HCT116 (cell line): ENCODE data around the gene SYN1. TPM values are rescaled to one million over a fixed set of nuclear protein-coding genes. Genes with fewer than 3 reads are reported as not detected.

Experiments used
- ATAC-seq: fragments of 200-7000 bp; cut with Tn5 transposase; 2 replicates; pipeline ENCODE4 v1.9.1; 2020; ENCODE audit warnings: mild to moderate bottlenecking, moderate library complexity
- BruUV-seq: library from RNA; stranded (reverse); fragments of 400-500 nt; replicated peaks from 2 replicates; lab custom pipeline; 2021; lab: Mats Ljungman, UMichigan
- CTCF ChIA-PET: fragments of 300-600 bp; sonication (Branson Sonifier 250); formaldehyde crosslinking; loops from one replicate; lab custom pipeline; 2021; ENCODE audit warnings: antibody characterized with exemption; lab: Charles Lee
- POLR2A ChIA-PET: fragments of 300-600, 350-600 bp; sonication (Branson Sonifier 250); formaldehyde crosslinking; loops from one replicate; lab custom pipeline; 2021; ENCODE audit warnings: antibody characterized with exemption; lab: Charles Lee
- RAD21 ChIA-PET, 2 experiments: fragments of 300-600 bp; sonication (Branson Sonifier 250); formaldehyde crosslinking; loops; one replicate each; lab custom pipeline; 2023; ENCODE audit warnings: low total read pairs in 2 of 2; ENCODE audit not compliant: uncharacterized antibody in 2 of 2, unreplicated experiment in 2 of 2, low non-redundant PET in 1 of 2; lab: Charles Lee
- DNase-seq: peaks from one replicate; pipeline ENCODE4 v3.0.0-alpha.2; 2010; ENCODE audit warnings: low read depth, low spot score
- H2AFZ ChIP-seq: fragments of 200-600 bp; shearing (Covaris generic), sonication (generic); 2 replicates; pipeline ENCODE4 v1.6.1; 2017; ENCODE audit warnings: low read depth, mixed run types, mixed read lengths, antibody characterized with exemption, low read length; ENCODE audit not compliant: poor library complexity, severe bottlenecking
- H3K27ac ChIP-seq: 2 replicates; pipeline ENCODE4 v1.5.1; 2012; ENCODE audit warnings: low read depth, low read length
- H3K27me3 ChIP-seq: fragments of 200-600 bp; sonication (generic); 2 replicates; pipeline ENCODE4 v1.6.1; 2016; ENCODE audit warnings: mixed run types, low read length, mixed read lengths; ENCODE audit not compliant: insufficient read depth
- H3K36me3 ChIP-seq, 2 experiments: fragments of 200-500 bp in 1 of 2; fragments of 200-600 bp in 1 of 2; sonication (Bioruptor generic) in 1 of 2; sonication (generic) in 1 of 2; 2 replicates each; pipeline versions ENCODE4 v1.5.1 to v1.6.1; 2014 to 2016; ENCODE audit warnings: low read length in 2 of 2, inconsistent platforms in 1 of 2, mixed read lengths in 1 of 2, mixed run types in 1 of 2; ENCODE audit not compliant: insufficient read depth in 2 of 2, control insufficient read depth in 1 of 2
- H3K4me1 ChIP-seq, 2 experiments: fragments of 200-600 bp in 1 of 2; sonication (generic) in 1 of 2; 2 replicates each; pipeline versions ENCODE4 v1.5.1 to v1.6.1; 2012 to 2017; ENCODE audit warnings: low read length in 2 of 2, inconsistent platforms in 1 of 2, mild to moderate bottlenecking in 1 of 2, mixed read lengths in 1 of 2, mixed run types in 1 of 2, moderate library complexity in 1 of 2; ENCODE audit not compliant: insufficient read depth in 2 of 2, control insufficient read depth in 1 of 2
- H3K4me2 ChIP-seq: fragments of 200-600 bp; sonication (generic); 2 replicates; pipeline ENCODE4 v1.6.1; 2017; ENCODE audit warnings: mixed run types, low read length, mixed read lengths
- H3K4me3 ChIP-seq, 2 experiments: fragments of 200-600 bp in 1 of 2; sonication (generic) in 1 of 2; replicated peaks in 1 of 2; 2 replicates each; pipeline ENCODE4 v1.5.1; 2011 to 2016; ENCODE audit warnings: low read length in 2 of 2, control low read depth in 1 of 2, low read depth in 1 of 2, mild to moderate bottlenecking in 1 of 2, mixed read lengths in 1 of 2, mixed run types in 1 of 2
- H3K79me2 ChIP-seq: fragments of 200-600 bp; sonication (generic); 2 replicates; pipeline ENCODE4 v1.6.1; 2017; ENCODE audit warnings: mild to moderate bottlenecking, mixed run types, low read length, moderate library complexity, mixed read lengths; ENCODE audit not compliant: insufficient read depth
- H3K9ac ChIP-seq: fragments of 200-600 bp; sonication (generic); 2 replicates; pipeline ENCODE4 v1.6.1; 2016; ENCODE audit warnings: low read length, mixed read lengths
- H3K9me2 ChIP-seq: fragments of 200-600 bp; sonication (generic), shearing (Covaris generic); 2 replicates; pipeline ENCODE4 v1.6.1; 2017; ENCODE audit warnings: mixed run types, mild to moderate bottlenecking, moderate library complexity; ENCODE audit not compliant: insufficient read depth
- H3K9me3 ChIP-seq, 2 experiments: fragments of 200-500 bp in 1 of 2; fragments of 200-600 bp in 1 of 2; sonication (Bioruptor generic) in 1 of 2; sonication (generic) in 1 of 2; 2 replicates each; pipeline ENCODE4 v1.6.1; 2014 to 2017; ENCODE audit warnings: low read length in 2 of 2, mixed read lengths in 2 of 2, inconsistent platforms in 1 of 2, low read depth in 1 of 2, mild to moderate bottlenecking in 1 of 2, mixed run types in 1 of 2, moderate library complexity in 1 of 2; ENCODE audit not compliant: control insufficient read depth in 1 of 2, insufficient read depth in 1 of 2
- H4K20me1 ChIP-seq: fragments of 200-600 bp; sonication (generic), shearing (Covaris generic); 2 replicates; pipeline ENCODE4 v1.6.1; 2017; ENCODE audit warnings: mixed run types, mild to moderate bottlenecking, moderate library complexity; ENCODE audit not compliant: insufficient read depth
- CBX3 ChIP-seq: IDR thresholded peaks from 2 replicates; pipeline ENCODE4 v1.6.1; 2012; ENCODE audit warnings: low read depth
- CEBPB ChIP-seq: IDR thresholded peaks from 2 replicates; pipeline ENCODE4 v1.6.1; 2012; ENCODE audit warnings: low read depth
- CTCF ChIP-seq, 3 experiments: fragments of 200-600 bp in 1 of 3; sonication (generic) in 1 of 3; IDR thresholded peaks in 2 of 3; conservative IDR thresholded peaks in 1 of 3; 2 replicates each; pipeline ENCODE4 v1.5.1; 2012 to 2017; ENCODE audit warnings: low read depth in 2 of 3, low read length in 2 of 3, antibody characterized with exemption in 1 of 3, borderline replicate concordance in 1 of 3, control low read depth in 1 of 3, mild to moderate bottlenecking in 1 of 3, mixed read lengths in 1 of 3, mixed run types in 1 of 3, moderate library complexity in 1 of 3; ENCODE audit not compliant: insufficient read depth in 1 of 3
- ELF1 ChIP-seq: IDR thresholded peaks from 2 replicates; pipeline ENCODE4 v1.6.1; 2012; ENCODE audit warnings: low read depth, borderline replicate concordance
- EZH2 ChIP-seq: fragments of 200-600 bp; sonication (generic); IDR thresholded peaks from 2 replicates; pipeline ENCODE4 v1.6.1; 2017; ENCODE audit warnings: antibody characterized with exemption, mixed run types
- EZH2phosphoT487 ChIP-seq: fragments of 200-600 bp; IDR thresholded peaks from 2 replicates; pipeline ENCODE4 v1.6.1; 2018; ENCODE audit warnings: antibody characterized with exemption, borderline replicate concordance
- POLR2A ChIP-seq: IDR thresholded peaks from 2 replicates; pipeline ENCODE4 v1.7.0; 2011; ENCODE audit warnings: borderline replicate concordance; ENCODE audit not compliant: insufficient read depth, insufficient read length; ENCODE audit errors: extremely low read depth
- RAD21 ChIP-seq: IDR thresholded peaks from 2 replicates; pipeline ENCODE4 v1.6.1; 2012; ENCODE audit warnings: low read depth, mild to moderate bottlenecking
- SP1 ChIP-seq: IDR thresholded peaks from 2 replicates; pipeline ENCODE4 v1.6.1; 2012; ENCODE audit warnings: low read depth
- SRF ChIP-seq: IDR thresholded peaks from 2 replicates; pipeline ENCODE4 v1.6.1; 2012; ENCODE audit warnings: low read depth
- TCF7L2 ChIP-seq: IDR thresholded peaks from 2 replicates; pipeline ENCODE4 v1.7.0; 2011; ENCODE audit warnings: borderline replicate concordance, inconsistent platforms; ENCODE audit not compliant: insufficient read depth, insufficient read length; ENCODE audit errors: extremely low read depth
- intact Hi-C: fragments of 100-400 bp; cut with micrococcal nuclease; formaldehyde crosslinking; loops from 2 replicates; pipeline ENCODE4 v1.10.0; 2022
- total RNA-seq: library from RNA; stranded (reverse); gene quantifications from one replicate; pipeline ENCODE4 v1.2.1, GENCODE V29; 2021; ENCODE audit not compliant: unreplicated experiment
- TF ChIP-seq, protein P1 (sequence below): IDR thresholded peaks from 2 replicates; pipeline ENCODE4 v1.6.1; 2012
- TF ChIP-seq, protein P2 (sequence below): IDR thresholded peaks from 2 replicates; pipeline ENCODE4 v1.6.1; 2012; ENCODE audit warnings: low read depth

SYN1 gene
- total RNA-seq, 1 experiment from 2014 or later = 0.86 TPM

DNA sequence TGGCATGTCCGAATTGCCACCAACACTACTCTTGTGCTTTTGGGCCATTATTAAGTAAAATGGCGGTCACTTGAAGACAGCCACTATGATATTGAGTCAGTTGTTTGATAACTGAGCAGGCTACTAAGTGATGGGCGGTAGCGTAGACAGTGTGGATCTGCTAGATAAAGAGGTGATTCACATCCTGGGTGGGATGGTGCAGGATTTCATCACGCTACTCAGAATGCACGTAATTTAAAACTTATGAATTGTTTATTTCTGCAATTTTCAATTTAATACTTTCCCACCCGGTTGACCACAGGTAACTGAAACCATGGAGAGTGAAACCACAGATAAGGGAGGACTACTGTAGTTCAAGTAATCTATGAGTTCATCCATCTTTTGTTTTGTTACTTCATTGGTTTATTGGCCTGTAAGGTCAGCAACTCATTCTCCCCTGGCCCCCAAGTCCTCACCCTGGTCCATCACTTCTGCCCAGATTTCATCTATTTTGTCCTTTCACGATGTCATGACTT, 55.8 kb downstream of the SYN1 start:
- CTCF ChIA-PET = no interaction called here
- no peak overlapping the region for H3K4me3 ChIP-seq
- H3K9me3 ChIP-seq = no peaks in the 10 kb centered on the region
- POLR2A ChIA-PET = no interaction called here
- no peak for ATAC-seq
- no peaks in the 10 kb centered on the region for H4K20me1 ChIP-seq
- no peak overlapping the region for H3K4me2 ChIP-seq
- TF ChIP-seq, protein P1, sequence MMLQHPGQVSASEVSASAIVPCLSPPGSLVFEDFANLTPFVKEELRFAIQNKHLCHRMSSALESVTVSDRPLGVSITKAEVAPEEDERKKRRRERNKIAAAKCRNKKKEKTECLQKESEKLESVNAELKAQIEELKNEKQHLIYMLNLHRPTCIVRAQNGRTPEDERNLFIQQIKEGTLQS = no peak
- TF ChIP-seq SRF (no peak), CBX3 (no peak), TCF7L2 (no peak), RAD21 (no peak), SP1 (no peak), CTCF (IDR thresholded peaks at IDR 0.05 in 2 of 3, conservative IDR thresholded peaks at IDR 0.05 in 1 of 3; ENCODE audit: borderline replicate concordance in 1 of 3, insufficient read depth in 1 of 3, low read depth in 2 of 3, low read length in 2 of 3) (no peak), CEBPB (no peak), POLR2A (no peak), ELF1 (no peak), EZH2phosphoT487 (no peak), EZH2 (no peak)
- TF ChIP-seq, protein P2, sequence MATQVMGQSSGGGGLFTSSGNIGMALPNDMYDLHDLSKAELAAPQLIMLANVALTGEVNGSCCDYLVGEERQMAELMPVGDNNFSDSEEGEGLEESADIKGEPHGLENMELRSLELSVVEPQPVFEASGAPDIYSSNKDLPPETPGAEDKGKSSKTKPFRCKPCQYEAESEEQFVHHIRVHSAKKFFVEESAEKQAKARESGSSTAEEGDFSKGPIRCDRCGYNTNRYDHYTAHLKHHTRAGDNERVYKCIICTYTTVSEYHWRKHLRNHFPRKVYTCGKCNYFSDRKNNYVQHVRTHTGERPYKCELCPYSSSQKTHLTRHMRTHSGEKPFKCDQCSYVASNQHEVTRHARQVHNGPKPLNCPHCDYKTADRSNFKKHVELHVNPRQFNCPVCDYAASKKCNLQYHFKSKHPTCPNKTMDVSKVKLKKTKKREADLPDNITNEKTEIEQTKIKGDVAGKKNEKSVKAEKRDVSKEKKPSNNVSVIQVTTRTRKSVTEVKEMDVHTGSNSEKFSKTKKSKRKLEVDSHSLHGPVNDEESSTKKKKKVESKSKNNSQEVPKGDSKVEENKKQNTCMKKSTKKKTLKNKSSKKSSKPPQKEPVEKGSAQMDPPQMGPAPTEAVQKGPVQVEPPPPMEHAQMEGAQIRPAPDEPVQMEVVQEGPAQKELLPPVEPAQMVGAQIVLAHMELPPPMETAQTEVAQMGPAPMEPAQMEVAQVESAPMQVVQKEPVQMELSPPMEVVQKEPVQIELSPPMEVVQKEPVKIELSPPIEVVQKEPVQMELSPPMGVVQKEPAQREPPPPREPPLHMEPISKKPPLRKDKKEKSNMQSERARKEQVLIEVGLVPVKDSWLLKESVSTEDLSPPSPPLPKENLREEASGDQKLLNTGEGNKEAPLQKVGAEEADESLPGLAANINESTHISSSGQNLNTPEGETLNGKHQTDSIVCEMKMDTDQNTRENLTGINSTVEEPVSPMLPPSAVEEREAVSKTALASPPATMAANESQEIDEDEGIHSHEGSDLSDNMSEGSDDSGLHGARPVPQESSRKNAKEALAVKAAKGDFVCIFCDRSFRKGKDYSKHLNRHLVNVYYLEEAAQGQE = no peak
- intact Hi-C loops = loop anchor here (2.0 to 10.0 kb wide), 7 partner anchors 63 to 931 kb away; partner anchors contain the start of genes CFP and ZNF81
- H3K36me3 ChIP-seq = peaks cover 0 to 3% of the 10 kb centered on the region in 2 experiments; a peak in 3 of 4 replicates
- H2AFZ ChIP-seq = no peak overlapping the region
- peaks cover 19% of the 10 kb centered on the region for H3K79me2 ChIP-seq
- no peak overlapping the region for H3K27ac ChIP-seq
- RAD21 ChIA-PET = no interaction called here
- no TSS peak for BruUV-seq
- no peak for DNase-seq
- peaks cover 0 to 15% of the 10 kb centered on the region in 2 experiments; a peak in 1 of 4 replicates for H3K4me1 ChIP-seq
- H3K9ac ChIP-seq = no peak overlapping the region
- no peaks in the 10 kb centered on the region for H3K9me2 ChIP-seq
- no peaks in the 10 kb centered on the region for H3K27me3 ChIP-seq
